Smooth muscle cell (in vitro differentiated cells): ENCODE data around the gene COLGALT1. TPM values are rescaled to one million over a fixed set of nuclear protein-coding genes. Genes with fewer than 3 reads are reported as not detected.

Source experiments
- DNase-seq: peaks from one replicate; lab custom pipeline; 2025; ENCODE audit not compliant: unreplicated experiment; lab: John Stamatoyannopoulos, UW
- H2AFZ ChIP-seq: fragments of 200-600 bp; sonication (generic); 2 replicates; pipeline ENCODE4 v1.6.0; 2016; ENCODE audit warnings: antibody characterized with exemption, low read depth, mild to moderate bottlenecking
- H3F3A ChIP-seq: fragments of 200-600 bp; sonication (generic); 2 replicates; pipeline ENCODE4 v1.6.0; 2017; ENCODE audit warnings: antibody characterized with exemption, low read depth
- H3K27ac ChIP-seq: fragments of 200-600 bp; sonication (generic); 2 replicates; pipeline ENCODE4 v1.5.1; 2016; ENCODE audit warnings: low read depth, mild to moderate bottlenecking
- H3K27me3 ChIP-seq: fragments of 200-600 bp; sonication (generic); 2 replicates; pipeline ENCODE4 v1.6.1; 2016; ENCODE audit warnings: low read depth, mild to moderate bottlenecking
- H3K36me3 ChIP-seq: fragments of 200-600 bp; sonication (generic); 2 replicates; pipeline ENCODE4 v1.5.1; 2016; ENCODE audit warnings: low read depth
- H3K4me1 ChIP-seq: fragments of 200-600 bp; sonication (generic); 2 replicates; pipeline ENCODE4 v1.5.1; 2016; ENCODE audit warnings: low read depth
- H3K4me2 ChIP-seq: fragments of 200-600 bp; sonication (generic); 2 replicates; pipeline ENCODE4 v1.6.0; 2016; ENCODE audit warnings: mild to moderate bottlenecking
- H3K4me3 ChIP-seq: fragments of 200-600 bp; sonication (generic); 2 replicates; pipeline ENCODE4 v1.5.1; 2016; ENCODE audit warnings: mild to moderate bottlenecking
- H3K79me2 ChIP-seq: fragments of 200-600 bp; sonication (generic); 2 replicates; pipeline ENCODE4 v1.6.0; 2016; ENCODE audit warnings: low read depth, mild to moderate bottlenecking
- H3K9ac ChIP-seq: fragments of 200-600 bp; sonication (generic); 2 replicates; pipeline ENCODE4 v1.6.0; 2016; ENCODE audit warnings: low read depth
- H3K9me3 ChIP-seq: fragments of 200-600 bp; sonication (generic); replicated peaks from 2 replicates; pipeline ENCODE4 v1.5.1; 2016; ENCODE audit warnings: low read depth
- H4K20me1 ChIP-seq: fragments of 200-600 bp; sonication (generic); 2 replicates; pipeline ENCODE4 v1.6.0; 2016; ENCODE audit warnings: low read depth
- CTCF ChIP-seq: fragments of 200-600 bp; sonication (generic); IDR thresholded peaks from 2 replicates; pipeline ENCODE4 v1.5.1; 2017; ENCODE audit warnings: borderline replicate concordance, mild to moderate bottlenecking, antibody characterized with exemption; ENCODE audit not compliant: insufficient read depth, poor library complexity, severe bottlenecking
- WGBS: methylation state at CpG from one replicate; pipeline ENCODE4 v1.1.7; 2016; ENCODE audit warnings: low lambda C conversion rate; 5-methylcytosine and 5-hydroxymethylcytosine counted together
- polyA plus RNA-seq: library from polyadenylated mRNA; unstranded; fragments of >200 nt; fragmentation: Nextera tagmentation; extraction: Ambion mirVana; gene quantifications from 2 replicates; pipeline ENCODE4 v1.2.1, GENCODE V29; 2016
- total RNA-seq: library from RNA; depleted of rRNA; stranded (reverse); fragments of >200 nt; gene quantifications from 2 replicates; pipeline ENCODE4 v1.2.3, GENCODE V29; 2014

COLGALT1 gene
- total and polyA plus RNA-seq, 2 experiments from 2014 or later = 126 to 151 TPM

GRCh38 chr19:17560205-17560595, 4.8 kb downstream of the COLGALT1 start:
- DNase-seq = peak; percentile 41

GRCh38 chr19:17562097-17562496, 6.6 kb downstream of the COLGALT1 start:
- H3K36me3 ChIP-seq = peaks cover under 1% of the 10 kb centered on the region
- H3K9ac ChIP-seq = no peak overlapping the region
- H3K79me2 ChIP-seq = peaks cover 22% of the 10 kb centered on the region
- H4K20me1 ChIP-seq = no peaks in the 10 kb centered on the region
- H3F3A ChIP-seq = peaks cover 6% of the 10 kb centered on the region
- H3K4me2 ChIP-seq = no peak overlapping the region
- DNase-seq = no peak
- H3K4me1 ChIP-seq = no peaks in the 10 kb centered on the region
- H3K27ac ChIP-seq = peak overlapping the region; percentile 96
- H2AFZ ChIP-seq = no peak overlapping the region
- no peak overlapping the region for H3K4me3 ChIP-seq
- 96% methylated on average over 4 of the region's 4 CpGs for WGBS
- no peak for TF ChIP-seq CTCF
- H3K27me3 ChIP-seq = no peaks in the 10 kb centered on the region
- H3K9me3 ChIP-seq = no peaks in the 10 kb centered on the region

More at GRCh38 chr19:17560205-17560595, 4.8 kb downstream of the COLGALT1 start:
- Histone ChIP-seq H3K4me1 (peaks cover 6% of the 10 kb centered on the region), H3F3A (peaks cover 13% of the 10 kb centered on the region), H3K9me3 (no peaks in the 10 kb centered on the region), H3K9ac (peak overlapping the region; percentile 83), H3K79me2 (peaks cover 30% of the 10 kb centered on the region), H3K27me3 (no peaks in the 10 kb centered on the region), H3K4me3 (no peak overlapping the region), H2AFZ (no peak overlapping the region), H3K36me3 (no peaks in the 10 kb centered on the region), H3K27ac (peak overlapping the region; percentile 96), H3K4me2 (peak overlapping the region; percentile 28), H4K20me1 (no peaks in the 10 kb centered on the region)
- 31% methylated on average over 14 of the region's 14 CpGs for WGBS
- no peak for TF ChIP-seq CTCF

GRCh38 chr19:17562561-17562960, 7.1 kb downstream of the COLGALT1 start:
- no peaks in the 10 kb centered on the region for H3K27me3 ChIP-seq
- H3K9me3 ChIP-seq = no peaks in the 10 kb centered on the region
- H3K4me3 ChIP-seq = no peak overlapping the region
- no peak overlapping the region for H3K9ac ChIP-seq
- H3K4me2 ChIP-seq = no peak overlapping the region
- no peak overlapping the region for H2AFZ ChIP-seq
- H3K4me1 ChIP-seq = no peaks in the 10 kb centered on the region
- no peak for DNase-seq
- no peaks in the 10 kb centered on the region for H4K20me1 ChIP-seq
- peaks cover 17% of the 10 kb centered on the region for H3K79me2 ChIP-seq
- H3K27ac ChIP-seq = peak overlapping the region; percentile 96
- peaks cover 5% of the 10 kb centered on the region for H3K36me3 ChIP-seq
- WGBS = 82% methylated on average over 11 of the region's 11 CpGs
- H3F3A ChIP-seq = peaks cover under 1% of the 10 kb centered on the region
- TF ChIP-seq CTCF = no peak

GRCh38 chr19:17564781-17565180, 9.3 kb downstream of the COLGALT1 start:
- Histone ChIP-seq H3K4me3 (no peak overlapping the region), H4K20me1 (no peaks in the 10 kb centered on the region), H3K36me3 (peaks cover 10% of the 10 kb centered on the region), H3K9ac (no peak overlapping the region), H3K79me2 (peaks cover 15% of the 10 kb centered on the region), H3K9me3 (no peaks in the 10 kb centered on the region), H3K4me2 (peak overlapping the region; percentile 45), H2AFZ (no peak overlapping the region), H3K27me3 (no peaks in the 10 kb centered on the region), H3K4me1 (no peaks in the 10 kb centered on the region), H3F3A (no peaks in the 10 kb centered on the region), H3K27ac (peak overlapping the region; percentile 78)
- TF ChIP-seq CTCF = no peak
- no peak for DNase-seq
- WGBS = 14% methylated on average over 6 of the region's 6 CpGs
